Epithelial cell of prostate (primary cell): ENCODE results near the gene SVEP1.
A peak's percentile ranks its signal among the peaks of the same experiment; 100 is the strongest.
"Not testable (repeated sequence)": the region's sequence is repeated elsewhere in the genome, so short reads cannot be mapped to it uniquely, and the experiment has no call there.

ENCODE experiments used
- DNase-seq: peaks from one replicate; pipeline ENCODE4 v3.0.0-alpha.2; 2011; ENCODE audit warnings: low read depth, low spot score
- H3K27ac ChIP-seq: fragments of 450-650 bp; 2 replicates; pipeline ENCODE4 v1.5.1; 2017; ENCODE audit warnings: mild to moderate bottlenecking

The SVEP1 gene

DNA sequence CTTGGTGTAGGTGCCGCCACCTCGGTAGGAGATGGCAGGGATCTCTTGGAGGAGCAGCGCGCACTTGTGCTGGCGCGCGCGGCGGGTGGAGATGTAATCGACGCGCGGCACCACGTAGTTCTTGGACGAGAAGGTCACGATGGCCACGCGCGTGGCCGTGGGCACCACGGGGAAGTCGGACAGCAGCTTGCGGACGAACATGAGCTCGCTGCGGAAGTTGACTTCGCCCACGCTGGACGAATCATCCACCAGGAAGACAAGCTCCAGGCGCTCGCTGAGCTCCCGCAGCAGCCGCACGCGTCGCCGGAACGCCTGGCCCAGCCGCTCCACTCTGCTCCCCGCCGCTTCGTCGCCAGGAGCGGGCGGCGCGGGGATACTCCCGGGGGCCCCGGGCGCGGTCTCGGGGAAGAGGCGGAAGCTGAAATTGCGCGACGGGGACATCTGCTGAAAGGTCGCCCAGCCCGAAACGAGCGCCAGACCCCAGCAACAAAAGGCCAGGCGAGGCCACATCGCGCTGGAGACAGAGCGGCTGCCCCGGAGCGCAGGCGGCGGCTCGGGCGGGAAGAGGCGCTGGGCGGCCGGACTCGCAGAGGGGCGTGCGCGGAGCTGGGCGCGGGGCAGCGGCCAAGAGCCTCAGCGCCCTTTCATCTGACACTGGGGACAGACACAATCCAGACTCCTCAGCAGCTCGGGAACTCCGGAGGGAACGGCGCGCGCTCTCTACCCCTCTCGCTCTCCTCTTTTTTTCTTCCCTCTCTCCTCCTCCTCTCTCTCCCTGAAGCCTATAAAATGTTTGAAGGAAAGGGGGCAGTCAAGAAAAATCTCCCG is at the start of gene SVEP1:
Gene SVEP1 (minus strand): TSS at position 708 of the 828 bp plus-strand sequence. CDS start 198 bp downstream, at position 510.
- H3K27ac ChIP-seq: peak within 1 kb of the TSS; percentile 60
- DNase-seq: no peak

DNA sequence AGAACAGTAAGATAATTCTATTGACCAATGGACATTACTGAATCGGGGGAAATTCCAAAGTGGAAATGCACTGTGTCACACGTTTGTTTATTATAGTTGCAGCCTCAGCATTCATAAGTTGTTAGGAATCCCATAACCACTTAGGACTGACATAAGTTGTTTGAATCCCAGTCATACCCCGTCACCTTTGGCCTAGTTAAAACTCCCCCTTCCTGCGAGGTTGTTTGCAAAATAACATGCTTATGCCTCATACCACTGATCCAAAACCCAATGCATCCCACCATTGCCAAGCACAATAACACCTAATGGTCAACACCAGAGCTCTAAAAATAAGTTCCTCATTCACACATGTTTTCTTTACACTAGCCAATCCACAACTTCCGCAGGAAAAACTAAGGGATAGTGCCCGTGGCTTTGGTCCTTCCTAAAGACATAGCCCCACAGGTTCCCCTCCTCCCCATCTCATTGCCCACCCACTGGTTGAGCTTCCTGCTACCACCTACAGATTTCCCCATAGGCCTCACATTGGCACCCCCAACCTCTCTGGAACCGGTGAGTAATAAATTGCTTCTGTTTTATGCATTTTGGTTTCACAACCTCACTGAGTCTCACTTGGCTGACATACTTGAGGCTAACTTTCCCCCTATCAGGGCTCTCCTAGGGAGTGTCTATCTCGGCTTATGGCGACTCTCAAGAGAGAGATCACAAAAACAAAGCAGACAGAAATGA is 46.7 kb upstream of the SVEP1 start:
- no peak overlapping the region for H3K27ac ChIP-seq
- DNase-seq: no peak

DNA sequence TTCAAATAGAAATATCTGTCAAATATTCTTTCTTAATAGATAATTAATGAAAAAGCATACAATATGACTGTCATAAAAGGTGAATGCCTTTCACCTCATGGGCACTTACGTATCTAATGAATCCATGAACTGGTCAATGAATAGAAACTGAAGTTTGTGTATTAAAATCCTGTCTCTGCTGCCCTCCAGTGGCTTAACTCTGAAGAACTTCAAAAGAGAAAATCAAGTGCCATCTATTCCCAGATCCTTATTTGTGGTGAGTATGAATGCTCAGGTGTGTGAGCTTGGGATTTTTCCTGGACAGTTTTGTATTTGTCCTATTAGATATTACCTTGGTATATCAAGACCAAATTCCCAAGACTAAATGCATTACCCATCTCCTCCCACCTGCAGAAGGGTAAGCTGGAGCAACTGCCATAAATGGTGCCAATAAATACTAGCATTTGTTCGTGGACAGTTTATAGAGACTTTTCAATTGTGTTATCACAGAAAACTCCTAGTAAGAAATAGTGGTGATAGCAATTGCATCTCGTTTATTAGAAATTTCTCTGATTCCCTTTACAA is 44.0 kb upstream of the SVEP1 start:
- H3K27ac ChIP-seq: no peak overlapping the region
- no peak for DNase-seq

DNA sequence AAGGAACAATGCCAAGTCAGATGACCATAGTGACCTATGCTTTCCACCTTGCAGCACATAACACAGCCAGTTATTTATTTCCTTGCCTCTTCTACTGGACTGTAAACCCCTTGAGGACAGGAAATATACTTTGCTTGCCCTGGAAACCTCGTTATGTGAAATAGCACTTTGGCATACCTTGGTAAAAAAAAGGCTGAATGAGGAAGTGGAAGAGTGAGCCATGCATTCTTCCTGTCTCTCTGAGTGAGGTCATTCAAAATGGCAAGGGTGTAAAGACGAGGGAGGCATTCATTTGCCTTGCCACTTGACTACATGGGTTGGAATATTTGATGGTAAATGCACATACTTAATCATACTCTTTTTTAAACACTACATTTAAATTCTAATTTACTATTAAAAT is 42.8 kb upstream of the SVEP1 start:
- no peak overlapping the region for H3K27ac ChIP-seq
- no peak for DNase-seq

DNA sequence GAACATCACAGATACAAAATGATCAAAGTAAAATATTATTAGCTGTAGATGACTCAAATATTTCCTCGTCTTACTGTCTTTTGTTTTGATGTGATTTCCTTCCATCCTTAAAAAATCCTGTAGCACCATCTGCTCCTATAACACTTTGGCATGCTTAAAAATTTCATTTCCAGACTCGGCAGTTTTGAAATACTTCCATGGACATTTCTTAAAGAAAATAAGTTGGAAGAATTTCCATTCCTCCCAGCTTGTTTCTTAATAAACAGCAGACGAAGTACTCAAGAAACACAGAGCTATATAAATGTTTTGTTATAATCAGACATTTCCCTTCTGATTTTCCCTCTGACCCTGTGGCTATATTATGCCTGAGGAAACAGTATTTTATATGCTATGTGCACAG is 41.2 kb upstream of the SVEP1 start:
- no peak overlapping the region for H3K27ac ChIP-seq
- no peak for DNase-seq

DNA sequence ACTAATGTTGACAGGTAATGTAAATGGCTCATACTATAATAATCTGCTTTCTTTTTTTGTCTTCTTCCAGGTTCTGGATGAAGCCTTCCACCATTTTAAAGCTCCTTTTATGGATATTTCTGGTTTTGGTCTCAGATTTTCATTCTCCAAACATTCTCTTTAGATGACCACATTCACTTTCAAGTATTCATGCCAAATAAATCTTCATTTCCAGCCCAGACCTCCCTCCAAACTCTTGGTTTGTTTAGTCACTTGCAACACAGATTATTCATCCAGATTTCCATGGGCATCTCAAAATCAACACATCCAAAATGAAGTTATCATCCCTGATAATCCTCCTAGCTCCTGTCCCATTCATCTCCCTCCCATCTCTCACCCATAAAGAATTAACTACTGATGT is 40.3 kb upstream of the SVEP1 start:
- no peak for DNase-seq
- H3K27ac ChIP-seq: no peak overlapping the region

DNA sequence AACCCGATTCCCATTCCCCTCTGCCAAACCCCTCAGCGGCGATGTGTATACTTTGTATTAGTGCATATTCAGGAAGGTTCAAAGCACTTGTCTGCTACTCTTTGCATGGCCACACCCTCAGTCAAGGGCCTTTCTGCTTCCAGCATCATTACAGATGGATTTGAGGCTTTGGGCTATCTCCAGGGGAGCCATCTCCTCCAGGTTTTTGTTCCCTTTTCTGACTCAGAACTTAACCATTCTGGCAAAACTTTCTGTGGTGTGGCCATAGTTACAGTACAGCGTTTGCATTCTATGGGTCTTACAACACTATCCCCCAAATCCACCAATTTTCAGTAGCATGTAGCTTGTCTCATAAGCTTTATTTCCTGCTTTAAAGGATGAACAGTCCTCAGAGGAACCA is 36.0 kb upstream of the SVEP1 start:
- H3K27ac ChIP-seq: no peak overlapping the region
- no peak for DNase-seq

DNA sequence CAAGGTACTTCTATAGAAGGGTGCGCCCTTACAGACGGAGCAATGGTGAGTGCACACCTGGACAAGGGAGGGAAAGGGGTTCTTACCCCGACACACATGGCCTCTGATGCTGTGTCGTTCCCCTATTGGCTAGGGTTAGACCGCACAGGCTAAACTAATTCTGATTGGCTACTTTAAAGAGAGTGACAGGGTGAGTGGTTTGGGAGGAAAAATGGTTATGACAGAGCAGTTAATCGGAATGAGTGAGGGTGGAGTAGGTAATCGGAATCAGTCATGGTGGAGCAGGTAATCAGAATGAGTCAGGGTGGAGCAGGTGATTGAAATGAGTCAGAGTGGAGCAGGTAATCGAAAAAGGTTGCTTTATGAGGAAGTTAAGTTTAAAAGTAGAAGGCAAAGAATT is 35.0 kb upstream of the SVEP1 start:
- DNase-seq: not testable (repeated sequence)

DNA sequence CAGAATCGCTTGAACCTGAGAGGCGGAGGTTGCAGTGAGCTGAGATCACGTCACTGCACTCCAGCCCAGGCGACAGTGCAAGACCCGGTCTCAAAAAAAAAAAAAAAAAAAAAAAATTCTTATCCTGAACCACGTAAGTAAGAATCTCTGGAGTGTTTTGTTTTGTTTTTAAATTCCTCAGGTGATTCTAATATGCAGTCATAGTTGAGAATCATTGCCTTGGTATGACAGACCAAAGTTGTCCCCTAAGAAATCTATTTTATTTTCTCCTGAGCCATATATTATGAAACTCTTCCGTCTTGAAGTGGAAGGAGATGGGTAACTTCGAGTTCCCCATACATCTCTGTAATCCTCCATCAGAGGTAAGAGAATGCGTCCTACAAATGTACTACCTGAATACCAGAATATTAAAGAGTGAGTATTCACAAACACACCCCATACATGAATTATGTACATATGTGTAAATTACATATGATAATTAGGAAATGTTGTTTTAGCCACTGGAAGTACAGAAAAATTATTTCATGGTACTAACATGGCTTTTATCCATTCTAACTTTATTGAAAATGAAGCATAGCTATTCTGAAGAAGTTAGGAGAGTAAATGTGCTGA is 26.7 kb upstream of the SVEP1 start:
- H3K27ac ChIP-seq: no peak overlapping the region
- no peak for DNase-seq

More for the DNA sequence above, 35.0 kb upstream of the SVEP1 start:
- not testable (repeated sequence) for H3K27ac ChIP-seq

DNA sequence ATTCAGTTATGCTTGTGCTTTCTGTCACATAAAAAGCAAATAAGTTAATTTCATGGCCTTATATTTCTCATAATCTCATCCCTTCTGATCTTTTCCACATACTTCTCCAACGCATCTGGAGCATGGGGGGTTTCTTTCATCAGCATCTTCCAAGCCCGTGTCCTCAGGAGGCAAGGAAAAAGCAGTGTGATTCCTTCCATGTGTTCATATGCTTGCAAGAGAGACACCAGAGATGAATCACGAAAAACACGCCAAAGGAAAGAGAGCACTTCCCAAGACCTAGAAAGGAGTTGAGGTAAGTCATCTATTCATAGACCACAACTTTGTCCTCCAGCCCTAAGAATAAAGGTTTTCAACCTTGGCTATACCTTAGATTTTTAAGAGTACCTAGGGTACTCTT is 26.0 kb upstream of the SVEP1 start:
- H3K27ac ChIP-seq: no peak overlapping the region
- no peak for DNase-seq

DNA sequence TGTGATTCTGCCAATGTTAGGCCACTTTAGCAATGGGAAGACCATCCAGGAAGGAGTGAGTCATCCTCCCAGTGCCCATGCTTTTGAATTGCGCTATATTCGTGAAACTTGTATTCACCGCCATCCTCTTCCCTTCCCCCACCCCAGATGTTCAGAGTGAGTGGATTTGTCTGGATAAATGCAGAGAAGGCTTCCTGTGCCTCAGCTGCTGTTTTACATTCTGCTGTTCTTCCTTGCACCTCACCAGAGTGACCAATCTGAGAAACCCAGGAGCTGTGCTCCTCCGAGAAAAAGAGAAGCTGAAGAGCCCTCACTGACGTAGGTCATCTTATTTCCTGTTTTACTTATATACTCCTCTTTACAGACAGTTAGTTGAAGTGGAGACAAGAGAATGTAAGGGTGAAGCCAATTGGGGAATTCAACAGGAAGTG is 24.6 kb upstream of the SVEP1 start:
- DNase-seq: no peak
- no peak overlapping the region for H3K27ac ChIP-seq

DNA sequence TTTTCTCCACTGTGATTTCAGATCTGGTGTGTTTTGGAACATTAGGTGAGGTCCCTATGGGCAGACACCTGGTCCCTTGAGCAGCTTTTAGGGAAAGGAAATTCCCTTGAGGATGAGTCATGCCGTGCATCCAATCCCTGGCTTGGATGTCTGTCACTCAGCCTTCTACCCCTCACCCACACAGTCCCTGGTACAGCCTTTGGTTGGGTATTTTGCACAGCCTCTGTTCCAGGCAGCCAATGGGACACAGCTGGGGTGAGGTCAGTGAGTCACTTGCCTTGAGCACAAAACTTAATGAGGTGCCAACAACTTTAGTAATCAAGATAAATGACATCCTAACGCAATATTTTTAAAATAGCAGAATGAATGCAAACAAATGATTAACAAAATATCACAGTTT is 22.7 kb upstream of the SVEP1 start:
- no peak overlapping the region for H3K27ac ChIP-seq
- no peak for DNase-seq

DNA sequence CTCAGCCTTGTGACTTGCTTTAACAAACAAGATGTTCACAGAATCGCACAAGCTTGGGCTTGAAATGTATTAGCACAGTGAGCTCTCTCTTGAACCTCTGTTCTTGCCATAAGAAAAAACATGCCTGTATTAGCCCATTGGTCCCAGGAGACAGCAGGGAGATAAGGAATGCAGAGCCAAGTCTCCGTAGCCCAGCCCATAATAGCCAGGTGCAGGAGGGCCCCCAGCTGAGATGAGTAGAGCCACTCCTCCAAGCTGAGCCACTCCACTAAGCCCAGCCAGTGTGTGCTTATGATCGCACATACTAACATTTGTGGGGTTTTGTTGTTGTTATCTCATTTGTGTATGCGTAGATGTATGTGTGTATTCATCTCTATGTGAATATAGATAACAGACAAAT is 21.6 kb upstream of the SVEP1 start:
- DNase-seq: no peak
- no peak overlapping the region for H3K27ac ChIP-seq

DNA sequence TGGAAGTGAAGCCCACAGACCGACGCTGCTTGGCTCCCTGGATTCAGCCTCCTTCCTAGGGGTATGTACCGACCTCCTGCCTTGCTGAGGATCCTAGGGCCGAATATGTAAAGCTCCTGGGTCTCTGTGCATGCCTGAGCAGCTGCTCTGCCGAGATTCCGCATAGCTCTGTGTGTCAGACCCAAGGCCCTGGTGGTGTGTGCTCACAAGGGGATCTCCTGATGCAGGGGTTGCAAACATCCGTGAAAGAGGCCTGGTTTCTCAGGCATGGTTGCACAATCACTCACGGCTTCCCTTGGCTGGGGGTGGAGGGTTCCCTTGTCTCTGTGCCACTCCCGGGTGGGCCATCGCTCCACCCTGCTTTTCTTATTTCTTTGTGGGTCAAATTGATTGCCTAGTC is 19.9 kb upstream of the SVEP1 start:
- DNase-seq: no peak
- H3K27ac ChIP-seq: no peak overlapping the region

DNA sequence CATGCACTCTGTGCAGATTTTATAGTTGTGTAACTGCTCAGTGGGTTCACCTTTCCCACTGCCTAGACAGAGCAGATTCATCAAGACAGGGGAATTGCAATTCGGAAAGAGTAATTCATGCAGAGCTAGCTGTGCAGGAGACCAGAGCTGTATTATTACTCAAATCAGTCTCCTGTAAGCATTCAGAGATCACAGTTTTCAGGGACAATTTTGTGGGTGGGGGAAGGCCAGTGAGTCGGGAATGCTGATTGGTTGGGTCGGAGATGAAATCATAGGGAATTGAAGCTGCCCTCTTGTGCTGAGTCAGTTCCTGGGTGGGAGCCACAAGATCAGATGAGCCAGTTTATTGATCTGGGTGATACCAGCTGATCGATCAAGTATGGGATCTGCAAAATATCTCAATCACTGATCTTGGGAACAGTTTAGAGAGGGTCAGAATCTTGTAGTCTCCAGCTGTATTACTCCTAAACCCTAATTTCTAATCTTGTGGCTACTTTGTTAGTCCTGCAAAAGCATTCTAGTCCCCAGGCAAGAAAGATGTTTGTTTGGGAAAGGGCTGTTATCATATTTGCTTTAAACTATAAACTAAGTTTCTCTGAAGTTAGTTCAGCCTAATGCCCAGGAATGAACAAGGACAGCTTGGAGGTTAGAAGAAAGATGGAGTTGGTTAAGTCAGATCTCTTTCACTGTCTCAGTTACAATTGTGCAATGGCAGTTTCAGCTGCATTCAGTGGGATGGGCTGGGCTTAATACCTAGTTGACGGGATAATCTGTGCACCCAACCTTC is 12.7 kb upstream of the SVEP1 start:
- no peak for DNase-seq
- no peak overlapping the region for H3K27ac ChIP-seq

DNA sequence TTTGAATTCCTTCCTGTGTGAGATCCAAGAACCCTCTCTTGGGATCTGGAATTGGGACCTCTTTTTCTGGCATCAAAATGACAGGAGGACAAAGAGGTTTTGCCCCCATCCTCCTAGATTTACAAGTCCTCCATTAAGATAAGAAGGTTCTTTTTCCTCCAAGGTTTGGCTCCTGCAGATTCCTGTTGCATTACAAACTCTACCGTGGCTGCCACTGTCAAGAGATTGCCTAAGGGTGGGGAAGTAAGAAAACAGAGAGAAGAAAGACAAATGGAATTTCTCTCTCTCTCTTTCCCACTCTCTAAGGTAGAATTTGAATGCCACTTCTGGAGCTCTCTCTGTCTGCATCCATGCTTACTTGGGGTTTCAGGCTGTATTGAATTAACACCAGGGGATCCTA is 12.0 kb upstream of the SVEP1 start:
- no peak for DNase-seq
- no peak overlapping the region for H3K27ac ChIP-seq

DNA sequence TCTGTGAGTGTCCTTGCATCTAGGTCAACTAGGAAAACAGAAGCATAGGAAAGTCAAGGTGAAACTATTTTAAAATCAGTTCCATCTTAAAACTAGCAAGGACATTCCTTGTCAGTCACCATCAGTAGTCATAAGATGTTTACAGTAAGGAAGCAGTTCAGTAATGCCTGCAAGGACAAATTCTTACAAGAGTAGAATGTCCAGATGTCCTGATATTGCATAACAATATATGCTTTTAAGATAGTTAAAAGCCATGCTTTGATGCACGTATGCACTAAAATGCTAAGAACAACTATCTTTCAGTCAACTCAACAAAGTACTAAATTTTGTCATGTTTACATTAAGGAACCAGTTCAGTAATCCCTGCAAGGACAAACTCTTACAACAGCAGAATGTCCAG is 11.3 kb upstream of the SVEP1 start:
- no peak overlapping the region for H3K27ac ChIP-seq
- no peak for DNase-seq

DNA sequence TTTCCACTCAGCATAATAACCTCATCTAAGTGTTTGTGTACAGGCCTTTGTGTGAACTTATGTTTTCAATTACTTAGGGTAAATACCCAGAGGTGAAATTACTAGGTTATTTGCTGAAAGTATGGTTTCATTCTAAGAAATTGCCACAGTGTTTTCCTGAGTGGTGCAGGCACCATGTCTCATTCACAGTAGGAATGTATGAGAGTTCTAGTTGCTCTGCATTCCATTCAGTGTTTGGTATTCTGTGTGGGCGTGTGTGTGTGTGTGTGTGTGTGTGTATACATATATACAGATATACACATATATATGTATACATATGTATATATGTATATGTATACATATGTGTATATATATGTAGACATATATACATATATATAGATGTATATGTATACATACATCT is 8.8 kb upstream of the SVEP1 start:
- DNase-seq: no peak
- no peak overlapping the region for H3K27ac ChIP-seq

DNA sequence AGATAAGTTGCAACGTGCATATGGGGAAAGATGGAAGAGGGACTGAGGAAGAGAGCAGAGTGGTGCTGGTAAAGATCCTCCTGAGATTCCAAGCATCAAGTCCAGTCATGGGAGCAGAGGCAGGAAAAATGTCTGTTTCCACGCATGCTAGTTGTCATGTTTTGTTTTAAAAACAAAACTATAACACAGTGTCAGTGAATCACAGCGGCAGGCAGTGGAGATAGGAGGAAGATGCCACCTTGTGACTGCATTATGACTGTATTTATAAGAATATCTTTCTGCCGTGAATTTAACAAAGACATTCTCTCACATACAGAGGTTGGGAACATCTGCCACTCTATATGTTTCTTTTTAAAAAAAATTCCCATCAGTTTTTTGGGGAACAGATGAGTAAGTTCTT is 3.7 kb upstream of the SVEP1 start:
- no peak overlapping the region for H3K27ac ChIP-seq
- no peak for DNase-seq

DNA sequence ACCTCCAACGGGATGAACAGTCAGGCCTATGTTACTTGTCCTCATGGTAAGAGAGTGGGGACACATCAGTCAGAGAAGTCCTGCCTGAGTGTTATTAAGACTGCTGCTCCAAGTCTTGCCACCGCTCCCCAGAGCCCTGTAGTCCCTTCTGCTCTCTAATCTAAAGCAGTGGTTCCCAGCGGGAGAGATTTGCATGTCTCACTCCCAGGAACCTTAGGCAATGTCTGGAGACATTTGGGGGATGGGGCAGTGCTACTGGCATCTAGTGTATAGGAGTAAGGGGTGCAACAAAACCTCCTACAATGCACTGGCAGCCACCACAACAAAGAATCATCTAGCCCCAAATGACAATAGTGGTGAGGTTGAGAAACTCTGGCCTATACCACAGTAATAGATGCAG is 2.6 kb upstream of the SVEP1 start:
- no peak for DNase-seq
- no peak overlapping the region for H3K27ac ChIP-seq
